ENCODE measurements around the gene OGN. TPM values are rescaled to one million over a fixed set of nuclear protein-coding genes. Genes with fewer than 3 reads are reported as not detected.

OGN gene, protein sequence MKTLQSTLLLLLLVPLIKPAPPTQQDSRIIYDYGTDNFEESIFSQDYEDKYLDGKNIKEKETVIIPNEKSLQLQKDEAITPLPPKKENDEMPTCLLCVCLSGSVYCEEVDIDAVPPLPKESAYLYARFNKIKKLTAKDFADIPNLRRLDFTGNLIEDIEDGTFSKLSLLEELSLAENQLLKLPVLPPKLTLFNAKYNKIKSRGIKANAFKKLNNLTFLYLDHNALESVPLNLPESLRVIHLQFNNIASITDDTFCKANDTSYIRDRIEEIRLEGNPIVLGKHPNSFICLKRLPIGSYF
- total RNA-seq (not detected in 2 replicates), polyA plus RNA-seq (not detected in 2 replicates), polyA minus RNA-seq (not detected in 2 replicates), Bru-seq, nascent RNA (percentile 8 among the genes with signal in this experiment), BruChase-seq, experiment 1, labeled RNA remaining after a 6-hour chase (not detected), BruChase-seq, experiment 2, labeled RNA remaining after a 2-hour chase (not detected)
- polyA plus RNA-seq (2011; cell fraction: cytosol; rRNA removed), result not detected in 2 replicates
- polyA plus RNA-seq (2011; cell fraction: nucleus; rRNA removed), result not detected in 2 replicates
- not detected in 2 replicates for polyA plus RNA-seq (2012)
- not detected for polyA minus RNA-seq (2011; cell fraction: cytosol; rRNA and poly(A)+ RNA removed)
- polyA minus RNA-seq (2011; cell fraction: nucleus; rRNA and poly(A)+ RNA removed), result not detected in 2 replicates
- long read RNA-seq, result 0 reads

DNA sequence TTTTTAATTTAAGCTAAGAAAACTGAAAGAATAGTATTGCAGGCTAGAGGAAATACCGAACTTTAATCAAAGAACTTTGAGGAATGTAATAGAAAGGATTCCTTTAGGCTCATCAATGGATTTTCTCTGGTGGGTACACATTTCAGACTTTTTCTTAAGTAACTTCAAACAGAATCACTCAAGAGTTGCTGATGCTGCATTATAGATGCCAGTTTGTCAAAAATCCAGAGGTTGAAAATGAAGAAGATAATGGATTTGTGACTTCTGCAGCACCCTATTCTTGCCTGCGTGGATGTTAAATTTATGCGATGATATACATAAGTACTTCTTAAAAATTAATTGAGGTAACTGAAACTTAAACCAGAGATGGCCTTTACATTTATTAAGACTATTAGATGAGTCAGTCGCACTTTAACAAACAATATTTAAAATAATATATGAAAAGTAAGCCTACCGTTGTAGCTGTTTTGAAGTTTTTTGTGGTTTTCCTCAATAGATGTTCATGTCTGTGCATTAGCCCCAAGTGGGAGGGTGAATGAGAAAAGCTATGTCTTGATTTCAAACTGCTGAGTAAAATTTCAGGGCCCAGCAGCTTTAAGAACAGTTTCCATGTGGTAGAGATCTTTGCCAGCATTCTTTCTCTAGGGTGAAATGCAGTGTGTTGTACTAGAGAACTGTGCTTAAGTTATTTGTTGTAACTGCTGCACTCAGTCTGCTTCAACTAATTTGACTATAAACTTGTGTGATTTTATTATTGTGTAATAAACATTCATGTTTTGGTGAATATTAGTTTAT is at the start of gene OGN:
Gene OGN (minus strand): TSS at position 537 of the 795 bp plus-strand sequence. CDS start 1,171 bp downstream, outside the sequence.
- DNase-seq (ENCODE audit: low read depth, low spot score) (no peak), FAIRE-seq (no peak)
- Histone ChIP-seq H3K36me3 (ENCODE audit: control insufficient read depth in 2 of 2, extremely low read depth in 1 of 2, insufficient read depth in 2 of 2, low read length in 2 of 2) (no peaks in the 10 kb centered on the region), H3K4me1 (ENCODE audit: control insufficient read depth, extremely low read depth, insufficient read depth, low read length) (no peaks in the 10 kb centered on the region), H3K9me1 (replicated peaks; ENCODE audit: control insufficient read depth, extremely low read depth, insufficient read depth, low read length) (no peaks in the 10 kb centered on the region), H3K9me3 (replicated peaks; ENCODE audit: control insufficient read depth, insufficient read depth, low read length) (no peaks in the 10 kb centered on the region), H3K27ac (ENCODE audit: insufficient read depth, low read depth, low read length) (no peak within 1 kb of the TSS), H3K27me3 (ENCODE audit: control insufficient read depth in 2 of 2, insufficient read depth in 2 of 2, low read length in 2 of 2) (no peaks in the 10 kb centered on the region), H3K4me2 (ENCODE audit: insufficient read depth, low read length) (no peak within 1 kb of the TSS), H3K9ac (replicated peaks; ENCODE audit: extremely low read depth, insufficient read depth, low read length) (no peak within 1 kb of the TSS), H3K79me2 (ENCODE audit: control insufficient read depth, insufficient read depth, low read length) (no peaks in the 10 kb centered on the region), H4K20me1 (replicated peaks; ENCODE audit: control insufficient read depth, extremely low read depth, insufficient read depth, low read length) (no peaks in the 10 kb centered on the region), H2AFZ (ENCODE audit: low read depth, low read length) (no peak within 1 kb of the TSS), H3K4me3 (replicated peaks in 1 of 3; ENCODE audit: insufficient read depth in 1 of 3, low read depth in 1 of 3, low read length in 3 of 3) (no peak within 1 kb of the TSS)
- POLR2A ChIA-PET, result no interaction called here
- CTCF ChIA-PET, result interaction anchor here (1.2 kb wide), 1 partner anchor 10 kb away, joined by 6 read pairs; no protein-coding TSS in a partner anchor
- no TSS peak for BruUV-seq (replicated peaks)
- dilution Hi-C loops (cut with MboI; ENCODE audit: extremely low pct_ligation_motif_present, low sequenced_read_pairs), result no loop called here
- intact Hi-C loops (cut with micrococcal nuclease), result no loop called here
- TF ChIP-seq, protein P1, sequence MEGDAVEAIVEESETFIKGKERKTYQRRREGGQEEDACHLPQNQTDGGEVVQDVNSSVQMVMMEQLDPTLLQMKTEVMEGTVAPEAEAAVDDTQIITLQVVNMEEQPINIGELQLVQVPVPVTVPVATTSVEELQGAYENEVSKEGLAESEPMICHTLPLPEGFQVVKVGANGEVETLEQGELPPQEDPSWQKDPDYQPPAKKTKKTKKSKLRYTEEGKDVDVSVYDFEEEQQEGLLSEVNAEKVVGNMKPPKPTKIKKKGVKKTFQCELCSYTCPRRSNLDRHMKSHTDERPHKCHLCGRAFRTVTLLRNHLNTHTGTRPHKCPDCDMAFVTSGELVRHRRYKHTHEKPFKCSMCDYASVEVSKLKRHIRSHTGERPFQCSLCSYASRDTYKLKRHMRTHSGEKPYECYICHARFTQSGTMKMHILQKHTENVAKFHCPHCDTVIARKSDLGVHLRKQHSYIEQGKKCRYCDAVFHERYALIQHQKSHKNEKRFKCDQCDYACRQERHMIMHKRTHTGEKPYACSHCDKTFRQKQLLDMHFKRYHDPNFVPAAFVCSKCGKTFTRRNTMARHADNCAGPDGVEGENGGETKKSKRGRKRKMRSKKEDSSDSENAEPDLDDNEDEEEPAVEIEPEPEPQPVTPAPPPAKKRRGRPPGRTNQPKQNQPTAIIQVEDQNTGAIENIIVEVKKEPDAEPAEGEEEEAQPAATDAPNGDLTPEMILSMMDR (IDR thresholded peaks at IDR 0.05; ENCODE audit: extremely low read depth in 1 of 2, insufficient read depth in 1 of 2, low read depth in 1 of 2, low read length in 2 of 2), result no peak
- no peak for TF ChIP-seq POLR2AphosphoS5 (IDR thresholded peaks at IDR 0.05; ENCODE audit: insufficient read depth, low read depth, low read length)
- no peak for TF ChIP-seq EZH2 (IDR thresholded peaks at IDR 0.05; ENCODE audit: borderline replicate concordance, low read depth, low read length, severe bottlenecking)
- no peak for TF ChIP-seq JUN (IDR thresholded peaks at IDR 0.05; ENCODE audit: borderline replicate concordance, insufficient read depth, insufficient read length, low read depth)
- TF ChIP-seq FOS (IDR thresholded peaks at IDR 0.05; ENCODE audit: borderline replicate concordance, insufficient read depth, low read length), result no peak
- no peak for TF ChIP-seq MYC (IDR thresholded peaks at IDR 0.05; ENCODE audit: low read depth, low read length)
- no peak for TF ChIP-seq POLR2A (IDR thresholded peaks at IDR 0.05; ENCODE audit: low read depth, low read length)
- TF ChIP-seq GATA2 (IDR thresholded peaks at IDR 0.05; ENCODE audit: insufficient read depth, insufficient read length, low read depth, low read length), result no peak
- TF ChIP-seq, protein P2, sequence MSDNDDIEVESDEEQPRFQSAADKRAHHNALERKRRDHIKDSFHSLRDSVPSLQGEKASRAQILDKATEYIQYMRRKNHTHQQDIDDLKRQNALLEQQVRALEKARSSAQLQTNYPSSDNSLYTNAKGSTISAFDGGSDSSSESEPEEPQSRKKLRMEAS (IDR thresholded peaks at IDR 0.05; ENCODE audit: insufficient read depth, insufficient read length), result no peak

All from endothelial cell of umbilical vein (primary cell).